8988T (cell line): Measurements from ENCODE around the gene GLTP.
A peak's percentile ranks its signal among the peaks of the same experiment; 100 is the strongest.
"Not testable (repeated sequence)": the region's sequence is repeated elsewhere in the genome, so short reads cannot be mapped to it uniquely, and the experiment has no call there.

Experiments
- DNase-seq: peaks from one replicate; pipeline ENCODE4 v3.0.0; 2011

Gene GLTP

DNA sequence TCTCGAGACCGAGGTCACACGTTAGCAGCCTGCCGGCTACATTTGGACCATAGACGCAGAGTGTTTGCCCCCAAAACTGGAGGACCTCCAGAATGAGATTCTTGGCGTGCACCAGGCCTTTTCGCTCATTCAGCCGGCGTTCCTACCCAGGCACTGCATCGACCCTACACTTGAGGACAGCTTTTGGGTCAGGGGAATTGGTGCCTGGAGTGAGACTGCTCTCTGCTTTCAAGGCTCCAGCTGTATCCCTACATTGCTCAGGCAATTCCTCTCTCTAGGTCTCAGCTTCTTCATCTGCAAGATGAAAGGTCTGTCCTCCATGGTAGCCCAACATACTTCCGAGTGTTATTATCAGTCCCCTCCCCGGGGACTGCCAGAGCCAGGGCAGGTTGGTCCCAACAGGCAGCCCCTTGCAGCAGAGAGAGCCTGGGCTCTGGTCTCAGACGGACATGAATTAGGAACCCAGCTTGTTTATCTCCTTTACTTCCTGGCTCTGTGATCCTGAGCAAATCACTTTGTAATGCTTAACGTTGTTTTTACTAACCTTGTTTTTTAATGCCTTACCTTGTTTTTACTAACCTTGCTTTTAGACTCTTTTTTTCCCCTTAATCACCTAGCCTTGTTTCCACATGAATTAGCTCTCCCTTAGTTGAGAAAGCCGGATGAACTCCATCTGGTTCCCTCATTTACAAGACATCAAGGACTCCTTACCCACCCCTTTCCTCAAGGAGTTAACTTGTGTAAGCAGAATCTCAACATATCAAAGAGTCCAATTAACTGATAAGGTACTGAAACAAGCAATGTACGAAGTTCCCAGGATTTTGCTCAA, 20.6 kb upstream of the GLTP start:
- peak; percentile 40 for DNase-seq

DNA sequence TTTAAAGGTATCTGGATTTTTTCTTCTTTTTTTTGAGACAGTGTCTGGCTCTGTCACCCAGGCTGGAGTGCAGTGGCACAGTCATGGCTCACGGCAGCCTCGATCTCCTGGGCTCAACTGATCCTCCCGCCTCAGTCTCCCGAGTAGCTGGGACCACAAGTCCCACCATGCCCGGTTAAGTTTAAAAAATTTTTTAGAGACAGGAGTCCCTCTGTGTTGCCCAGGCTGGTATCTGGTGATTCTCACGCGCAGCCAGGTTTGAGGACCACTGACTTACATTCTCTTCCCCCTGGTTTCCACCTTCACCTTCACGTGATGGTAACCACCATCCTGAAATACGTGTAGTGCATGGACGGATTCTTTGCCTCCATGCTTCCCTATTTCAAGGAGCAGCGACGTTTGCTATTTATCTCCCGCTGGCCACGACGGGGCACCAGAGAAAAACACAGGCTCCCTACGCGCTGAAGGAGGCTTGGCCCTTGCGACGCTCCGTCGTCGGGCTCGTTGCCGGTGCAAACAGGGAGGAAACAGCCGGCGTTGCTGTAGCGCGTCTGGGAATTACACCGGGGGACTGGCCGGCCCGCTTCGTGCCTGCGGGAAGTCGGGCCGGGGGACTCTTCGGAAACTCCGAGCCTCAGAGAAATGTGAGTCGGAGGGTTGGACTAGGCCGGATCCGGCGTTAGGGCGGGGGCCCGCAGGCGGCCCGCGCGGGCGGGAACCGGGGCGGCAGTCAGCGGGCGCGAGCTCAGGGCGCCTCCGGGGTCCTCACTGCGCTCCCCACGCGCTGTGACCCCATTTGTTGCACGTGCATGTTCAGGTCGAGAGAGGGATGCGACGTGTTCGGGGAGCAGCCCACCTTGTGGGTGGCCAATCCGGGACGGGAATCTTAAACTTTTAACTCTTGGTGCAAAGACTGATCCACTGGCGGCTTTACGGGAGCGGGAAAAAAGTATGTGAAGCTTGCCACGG, 19.7 kb upstream of the GLTP start, which contains the start of gene TCHP:
Gene TCHP (plus strand): TSS at position 492 of the 969 bp plus-strand sequence. CDS start 2,753 bp downstream, outside the sequence.
- peak; percentile 59 for DNase-seq

DNA sequence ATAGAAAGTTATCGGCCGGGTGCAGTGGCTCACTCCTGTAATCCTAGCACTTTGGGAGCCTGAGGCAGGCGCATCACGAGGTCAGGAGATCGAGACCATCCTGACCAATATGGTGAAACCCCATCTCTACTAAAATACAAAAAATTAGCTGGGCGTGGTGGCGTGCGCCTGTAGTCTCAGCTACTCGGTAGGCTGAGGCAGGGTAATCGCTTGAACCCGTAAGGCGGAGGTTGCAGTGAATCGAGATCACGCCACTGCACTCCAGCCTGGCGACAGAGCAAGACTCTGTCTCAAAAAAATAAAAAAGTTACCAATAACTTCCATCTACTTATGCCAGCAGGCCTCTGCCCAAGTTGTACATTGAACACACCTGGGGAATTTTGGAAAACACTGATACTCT, 19.0 kb upstream of the GLTP start:
- not testable (repeated sequence) for DNase-seq

DNA sequence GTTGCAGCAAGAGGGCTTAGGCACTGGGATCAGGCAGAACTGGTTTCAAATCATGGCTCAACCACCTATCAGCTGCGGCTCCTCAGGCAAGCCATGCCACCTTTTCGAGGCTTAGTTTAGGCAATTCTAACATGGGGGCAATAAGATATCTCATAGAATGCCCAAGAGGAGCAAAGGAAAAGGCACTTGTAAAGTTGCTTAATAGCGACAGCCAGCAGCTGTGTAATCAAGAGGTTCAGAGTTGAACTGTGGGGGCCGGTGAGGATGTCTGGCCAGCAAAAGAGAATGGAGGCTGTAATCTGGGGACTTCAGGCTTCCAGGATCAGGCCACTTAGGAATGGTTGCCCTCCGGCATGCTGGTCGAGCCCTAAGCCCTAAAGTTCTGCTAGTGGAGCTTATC, 16.7 kb upstream of the GLTP start:
- no peak for DNase-seq

DNA sequence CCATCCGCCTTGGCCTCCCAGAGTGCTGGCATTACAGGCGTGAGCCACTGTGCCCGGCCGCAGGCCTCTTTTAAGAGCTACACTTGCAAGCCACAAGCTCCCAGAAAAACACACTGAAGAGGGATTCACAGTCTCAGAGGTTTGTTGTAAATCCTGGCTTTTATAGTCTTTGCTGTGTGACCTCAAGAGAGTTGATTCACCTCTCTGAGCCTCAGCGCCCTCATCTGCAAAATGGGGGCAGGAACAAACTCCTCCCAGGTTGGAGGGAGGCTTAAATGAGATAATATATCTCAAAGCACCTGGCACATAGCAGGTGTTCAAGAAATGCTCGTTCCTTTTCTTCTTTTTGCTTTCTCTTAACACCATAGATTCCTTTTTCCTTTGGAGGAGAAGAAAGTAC, 15.8 kb upstream of the GLTP start:
- no peak for DNase-seq

DNA sequence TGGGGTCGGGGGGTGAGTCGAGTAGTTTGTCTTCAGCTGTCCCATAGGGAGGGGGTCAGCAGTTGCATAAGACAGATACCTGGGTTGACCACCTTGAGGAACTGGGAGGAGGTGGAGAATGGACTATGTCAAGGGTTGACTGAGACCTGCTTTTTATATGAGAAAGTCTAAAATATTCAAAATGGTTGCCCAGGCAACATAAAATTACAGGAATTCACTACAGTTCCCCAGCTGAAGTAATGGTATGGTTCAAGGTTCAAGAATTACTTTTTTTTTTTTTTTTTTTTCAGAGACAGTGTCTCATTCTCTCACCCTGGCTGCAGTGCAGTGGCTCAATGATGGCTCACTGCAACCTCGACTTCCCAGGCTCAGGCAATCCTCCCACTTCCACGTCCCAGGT, 14.6 kb upstream of the GLTP start:
- no peak for DNase-seq

DNA sequence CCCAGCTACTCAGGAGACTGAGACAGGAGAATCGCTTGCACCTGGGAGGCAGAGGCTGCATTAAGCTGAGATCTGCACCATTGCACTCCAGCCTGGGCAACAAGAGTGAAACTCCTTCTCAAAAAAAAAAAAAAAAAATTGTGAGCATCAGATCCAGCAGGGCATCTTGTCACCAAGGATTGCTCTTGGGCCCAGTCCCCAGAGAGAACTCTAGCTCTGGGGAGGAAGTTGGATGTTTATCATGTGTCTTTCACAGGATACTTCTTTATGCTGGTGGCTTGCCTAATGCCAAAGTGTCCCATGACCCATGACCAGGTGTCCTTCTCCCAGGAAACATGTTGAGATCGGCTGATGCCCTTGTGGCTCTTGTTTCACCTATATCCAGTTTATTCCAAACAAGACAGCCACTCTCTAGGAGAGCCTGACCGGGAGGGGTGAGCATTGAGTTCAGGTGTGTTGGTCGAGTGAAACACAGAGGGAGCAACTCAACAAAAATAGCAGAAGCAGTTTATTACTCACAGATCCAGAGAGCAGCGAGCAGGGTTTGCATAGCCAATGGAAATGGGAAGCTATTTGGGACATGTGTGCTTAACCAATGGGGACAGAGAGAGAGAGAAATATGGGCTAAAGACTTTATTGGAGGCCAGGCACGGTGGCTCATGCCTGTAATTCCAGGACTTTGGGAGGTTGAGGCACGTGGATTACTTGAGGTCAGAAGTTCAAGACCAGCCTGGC, 13.1 kb upstream of the GLTP start:
- DNase-seq: no peak

DNA sequence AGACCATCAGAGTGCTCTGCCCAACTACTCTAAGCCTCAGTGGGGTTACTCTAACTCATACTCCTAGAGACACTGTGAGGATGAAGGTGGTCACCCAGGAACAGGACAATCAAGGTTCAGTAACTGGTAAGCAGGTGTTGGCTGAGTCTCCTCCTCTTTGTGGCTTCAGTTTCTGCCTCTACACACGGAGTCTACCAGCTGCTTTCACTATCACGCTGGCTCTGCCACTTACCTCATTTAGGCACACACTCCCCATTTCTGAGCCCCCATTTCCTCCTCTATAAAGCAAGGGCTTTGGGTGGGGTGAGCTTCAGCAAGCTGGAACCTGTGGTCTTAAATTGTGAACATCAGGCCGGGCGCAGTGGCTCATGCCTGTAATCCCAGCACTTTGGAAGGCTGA, 12.4 kb upstream of the GLTP start:
- no peak for DNase-seq

DNA sequence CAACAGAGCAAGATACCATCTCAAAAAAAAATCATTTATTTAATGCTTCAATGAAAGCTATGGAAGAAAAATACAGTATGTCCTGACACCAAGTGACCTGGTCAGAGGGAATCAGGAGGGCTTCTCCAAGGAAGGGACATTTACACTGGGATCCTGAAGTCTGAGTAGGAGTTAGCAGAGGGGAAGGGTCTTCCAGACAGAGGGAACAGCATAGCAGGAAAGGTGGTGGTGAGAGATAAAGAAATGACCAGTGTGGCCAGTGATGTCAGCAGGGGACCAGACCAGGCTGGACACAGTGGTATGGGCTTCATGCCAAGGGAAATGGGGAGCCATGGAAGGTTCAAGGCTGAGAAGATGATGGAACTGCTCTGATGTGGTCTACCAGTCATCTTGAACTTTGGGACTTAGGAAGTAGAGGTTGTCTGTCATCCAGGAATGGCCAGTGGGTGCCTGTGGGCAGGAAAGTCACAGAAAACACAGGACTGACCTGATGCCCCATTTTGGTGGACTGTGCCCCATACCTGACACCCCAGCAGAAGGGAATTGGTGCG, 11.9 kb upstream of the GLTP start:
- no peak for DNase-seq

DNA sequence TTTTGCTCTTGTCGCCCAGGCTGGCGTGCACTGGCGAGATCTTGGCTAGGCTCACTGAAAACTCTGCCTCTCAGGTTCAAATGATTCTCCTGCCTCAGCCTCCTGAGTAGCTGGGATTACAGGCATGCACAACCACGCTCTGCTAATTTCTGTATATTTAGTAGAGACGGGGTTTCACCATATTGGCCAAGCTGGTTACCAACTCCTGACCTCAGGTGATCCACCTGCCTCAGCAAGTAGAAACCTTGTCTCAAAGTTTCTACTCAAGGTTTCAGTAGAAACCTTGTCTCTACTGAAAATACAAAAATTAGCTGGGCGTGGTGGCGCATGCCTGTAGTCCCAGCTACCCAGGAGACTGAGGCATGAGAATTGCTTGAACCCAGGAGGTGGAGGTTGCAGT, 11.4 kb upstream of the GLTP start:
- not testable (repeated sequence) for DNase-seq

DNA sequence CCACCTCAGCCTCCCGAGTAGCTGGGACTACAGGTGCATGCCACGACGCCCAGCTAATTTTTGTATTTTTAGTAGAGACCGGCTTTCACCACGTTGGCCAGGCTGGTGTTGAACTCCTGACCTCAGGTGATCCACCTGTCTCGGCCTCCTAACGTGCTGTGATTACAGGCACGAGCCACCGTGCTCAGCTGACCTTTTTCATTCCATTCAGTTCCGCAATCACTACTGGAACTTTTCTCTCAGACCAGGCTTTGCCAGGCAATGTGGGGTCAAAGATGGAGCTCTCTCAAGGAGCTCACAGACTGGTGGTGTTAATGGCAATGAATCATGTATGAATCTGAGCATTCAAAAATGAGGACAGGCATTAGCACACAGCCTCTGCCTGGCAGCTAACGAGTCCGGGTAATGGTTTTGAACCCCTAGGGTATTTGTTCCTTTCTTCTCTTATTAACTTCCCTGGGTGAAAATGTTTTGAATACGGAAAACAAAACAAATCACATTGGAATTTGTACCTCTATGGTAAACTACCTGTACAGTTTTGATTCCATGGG, 10.4 kb upstream of the GLTP start:
- no peak for DNase-seq

DNA sequence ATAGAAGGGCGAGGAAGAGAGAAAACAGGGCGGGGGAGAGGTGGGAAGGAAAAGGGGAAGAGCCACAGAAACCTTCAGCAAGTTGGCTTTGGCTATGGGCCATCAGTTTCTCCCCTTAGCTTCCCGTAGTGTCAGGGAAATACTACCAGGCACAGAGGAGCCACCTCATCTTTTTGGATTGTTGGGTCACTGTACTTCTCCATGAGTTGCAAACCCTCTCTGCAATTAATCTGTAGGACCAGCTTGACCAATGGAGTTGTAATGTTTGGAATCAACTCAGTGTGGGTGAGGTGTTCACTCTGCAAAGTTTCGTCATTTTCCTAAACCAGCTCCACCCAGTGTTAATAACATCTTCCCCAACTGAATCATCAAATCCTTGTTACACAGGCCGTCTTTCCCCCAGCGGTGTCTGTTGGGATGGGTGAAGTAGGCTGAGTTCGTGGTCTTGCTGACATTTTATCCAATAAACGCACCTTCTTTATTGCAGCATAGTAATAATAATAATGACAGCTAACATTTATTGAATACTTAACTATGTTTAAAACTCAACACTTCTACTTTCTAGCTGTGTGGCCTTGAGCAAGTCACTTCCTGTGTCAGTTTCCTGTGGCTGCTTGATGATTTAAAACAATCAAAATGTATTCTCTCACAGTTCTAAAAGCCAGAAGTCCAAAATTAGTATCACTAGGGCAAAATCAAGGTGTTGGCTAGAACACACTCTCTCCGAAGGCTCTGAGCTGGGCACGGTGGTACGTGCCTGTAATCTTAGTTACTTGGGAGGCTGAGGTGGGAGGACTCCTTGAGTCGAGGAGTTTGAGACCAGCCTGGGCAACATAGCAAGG, 8.1 kb upstream of the GLTP start:
- peak; percentile 37 for DNase-seq

DNA sequence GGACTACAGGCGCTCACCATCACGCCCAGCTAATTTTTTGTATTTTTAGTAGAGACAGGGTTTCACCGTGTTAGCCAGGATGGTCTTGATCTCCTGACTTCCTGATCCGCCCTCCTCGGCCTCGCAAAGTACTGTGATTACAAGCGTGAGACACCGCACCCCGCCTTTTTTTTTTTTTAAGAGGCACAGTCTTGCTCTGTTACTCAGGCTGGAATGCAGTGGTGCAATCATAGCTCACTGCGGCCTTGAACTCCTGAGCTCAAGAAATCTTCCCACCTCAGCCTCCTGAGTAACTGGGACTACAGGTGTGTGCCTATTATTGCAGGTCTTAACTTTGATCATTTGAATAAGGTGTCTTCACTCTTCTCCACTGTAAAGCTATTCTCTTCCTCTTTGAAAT, 5.3 kb upstream of the GLTP start:
- no peak for DNase-seq

DNA sequence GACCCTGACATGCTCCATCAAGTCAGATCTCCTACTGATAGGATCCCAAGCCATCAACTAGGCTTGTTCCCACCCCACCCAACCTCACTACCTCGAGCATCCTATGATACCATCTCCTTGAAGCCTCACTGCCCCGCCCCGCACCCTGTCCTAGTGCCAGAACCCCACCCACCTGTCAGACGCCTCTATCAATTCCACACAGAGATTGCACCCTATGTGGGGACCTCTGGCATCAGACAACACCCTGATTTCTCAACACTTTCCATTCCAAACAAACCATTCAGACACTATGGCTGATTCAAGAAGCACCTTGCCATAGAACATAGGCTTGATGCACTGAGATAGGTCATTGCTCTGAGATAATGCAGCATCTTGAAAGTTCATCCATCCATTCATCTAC, 3.1 kb upstream of the GLTP start:
- DNase-seq: no peak

DNA sequence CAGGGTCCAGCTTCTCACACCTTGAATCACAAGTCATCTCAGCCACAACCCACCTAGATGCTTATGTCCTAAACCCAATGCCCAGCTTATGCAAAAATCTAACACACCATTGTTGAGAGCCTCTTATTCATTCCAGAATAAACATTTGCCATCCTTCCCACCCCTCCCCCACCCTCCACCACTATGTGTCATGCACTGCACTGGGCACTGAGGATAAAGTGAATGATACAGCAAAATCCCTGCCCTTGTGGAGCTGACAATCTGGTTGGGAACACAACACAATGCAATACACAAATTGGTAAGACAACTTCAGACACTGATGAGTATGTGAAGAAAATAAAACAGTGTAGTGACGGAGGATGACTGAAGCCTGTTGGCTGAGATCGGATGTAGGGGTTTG, 1.4 kb upstream of the GLTP start:
- no peak for DNase-seq

DNA sequence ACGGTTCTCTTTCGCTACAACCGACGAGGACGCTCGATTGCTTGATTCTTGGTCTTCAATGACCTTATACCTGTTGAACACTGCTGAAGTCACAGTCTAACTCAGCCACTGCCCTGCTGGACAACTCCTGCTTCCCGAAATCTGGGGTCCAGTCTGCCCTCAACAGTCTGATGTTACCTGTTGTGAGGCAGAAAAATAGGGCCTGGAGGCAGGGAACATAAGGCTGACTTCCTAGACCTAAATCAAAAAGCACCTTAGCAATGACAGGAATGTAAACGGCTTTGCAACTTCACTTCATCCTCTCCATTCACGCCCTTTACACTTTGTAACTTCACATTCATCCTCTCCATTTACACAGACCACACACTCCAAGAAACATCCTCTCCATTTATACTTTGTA, 597 bp upstream of the GLTP start:
- no peak for DNase-seq

DNA sequence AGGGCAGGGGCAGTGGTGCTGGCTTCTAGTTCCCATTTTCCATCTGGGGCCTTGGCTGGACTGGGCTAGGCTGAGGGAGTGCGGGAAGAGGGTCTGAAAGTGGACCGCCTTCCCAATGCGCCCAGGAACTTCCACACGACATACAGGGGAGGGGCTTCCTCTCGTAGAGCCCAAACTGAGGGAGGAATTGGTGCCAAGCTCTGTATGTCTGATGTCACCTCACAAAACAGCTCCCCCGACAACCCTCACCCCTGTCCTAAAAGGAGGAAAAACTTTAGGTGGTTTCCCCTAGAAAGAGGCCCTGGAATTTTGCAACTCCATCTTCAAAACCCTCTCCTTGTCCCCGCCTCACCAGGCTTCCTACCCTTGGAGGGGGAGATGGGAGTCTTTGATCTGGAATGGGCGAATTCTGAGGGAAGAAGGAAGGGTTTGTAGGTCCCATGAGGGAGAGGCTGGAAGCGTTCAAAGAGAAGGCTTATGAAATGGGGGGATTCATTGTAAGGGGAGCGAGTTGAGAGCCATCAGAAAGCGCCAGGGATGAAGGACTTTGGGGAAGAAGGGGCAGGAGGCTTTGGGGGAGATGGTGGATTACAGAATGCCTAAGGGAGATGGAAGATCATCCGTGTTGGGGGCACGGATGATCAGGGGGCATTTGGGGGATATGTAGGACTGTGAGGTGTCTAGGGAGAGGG, 844 bp downstream of the GLTP start:
- DNase-seq: peak; percentile 36

DNA sequence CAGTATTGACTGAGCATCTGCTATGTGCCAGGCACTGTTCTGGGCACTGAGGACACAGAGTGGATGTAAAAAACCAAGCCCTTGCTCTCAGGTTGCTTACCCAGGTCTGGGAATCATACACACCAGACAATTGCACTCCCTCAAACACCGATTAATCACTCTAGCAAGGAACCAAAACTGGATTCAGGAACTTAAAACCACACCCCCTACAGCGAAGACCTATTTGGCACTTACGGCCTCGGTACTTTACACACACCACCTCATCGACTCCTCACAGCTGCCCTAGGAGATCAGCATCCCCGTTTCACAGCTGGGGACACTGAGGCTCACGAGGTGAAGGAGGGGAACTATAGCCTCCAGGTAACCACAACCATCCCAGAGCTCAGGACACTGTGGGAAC, 1.6 kb downstream of the GLTP start:
- no peak for DNase-seq

DNA sequence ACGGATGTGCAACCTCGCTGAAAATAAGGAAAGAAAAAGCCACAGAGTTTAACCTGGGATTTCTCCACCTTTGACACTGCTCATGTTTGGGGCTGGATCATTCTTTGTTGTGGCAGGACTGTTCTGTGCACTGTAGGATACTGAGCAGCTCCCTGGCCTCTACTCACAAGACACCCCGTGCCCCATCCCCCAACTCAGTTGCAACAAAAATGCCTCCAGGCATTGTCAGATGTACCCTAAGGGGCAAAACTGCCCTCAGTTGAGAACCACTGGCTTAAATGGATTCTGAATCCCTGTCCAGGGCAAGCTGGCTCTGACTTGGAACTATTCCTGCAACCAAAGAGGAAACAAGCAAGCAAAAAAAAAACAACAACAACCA, 2.1 kb downstream of the GLTP start:
- DNase-seq: no peak

DNA sequence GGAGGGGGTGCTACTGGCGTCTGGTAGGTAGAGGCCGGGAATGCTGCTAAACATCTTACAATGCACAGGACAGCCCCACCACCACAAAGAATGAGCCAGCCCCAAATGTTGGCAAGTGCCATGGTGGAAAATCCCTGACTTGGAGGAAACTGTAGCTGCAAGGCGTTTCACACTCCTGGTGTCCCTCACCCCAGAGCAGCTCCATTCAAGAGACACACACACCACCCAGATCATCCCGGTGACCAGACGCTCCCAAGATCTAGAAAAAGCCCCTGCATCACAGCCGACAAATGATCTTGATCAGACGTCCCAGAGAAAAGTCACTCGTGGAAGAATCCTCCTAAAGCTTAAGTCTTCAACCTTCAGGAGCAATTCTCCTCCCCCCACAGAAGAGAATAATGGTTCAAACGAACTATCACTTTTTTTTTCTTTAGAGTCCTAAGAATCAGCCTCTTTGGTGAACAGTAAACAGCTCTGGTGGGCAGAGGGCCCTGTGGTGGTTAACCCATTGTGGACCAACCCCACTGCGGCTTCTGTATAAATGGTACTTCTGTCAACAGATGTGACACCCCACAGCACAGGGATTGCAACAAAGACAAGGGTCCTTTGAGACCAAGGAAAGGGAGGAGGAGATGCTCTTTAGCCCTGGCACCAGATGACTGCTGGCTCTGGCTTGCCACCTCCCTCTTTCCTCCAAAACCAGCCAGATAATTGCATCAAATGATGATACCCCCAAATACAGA, 2.7 kb downstream of the GLTP start:
- DNase-seq: no peak
